ENCODE data around the gene FMNL2. TPM values are rescaled to one million over a fixed set of nuclear protein-coding genes. Genes with fewer than 3 reads are reported as not detected.

The FMNL2 gene
- total RNA-seq, 1 experiment from 2014 or later: 46.5 TPM

DNA sequence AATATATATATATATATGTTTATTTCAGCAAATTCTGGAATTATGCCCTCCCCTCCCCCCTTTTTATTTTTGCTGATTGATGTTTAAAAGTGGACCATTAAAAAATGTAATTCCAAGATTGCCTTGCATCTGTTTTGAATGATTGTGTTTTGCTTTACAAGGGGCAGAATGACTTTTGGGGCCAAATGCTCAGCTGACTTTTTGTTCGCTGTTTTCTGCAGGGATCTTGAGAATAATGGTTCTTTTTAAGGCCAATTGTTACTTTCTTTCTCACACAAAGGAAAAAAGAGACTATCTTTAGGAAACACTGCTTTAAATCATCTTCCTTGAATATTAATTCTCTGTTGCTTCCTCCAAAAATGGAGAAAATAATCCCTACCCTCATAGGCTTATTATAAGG, 95.9 kb downstream of the FMNL2 start:
- H3K27ac Mint-ChIP-seq (ENCODE audit: unreplicated experiment): no peak overlapping the region
- TF ChIP-seq, protein P1, sequence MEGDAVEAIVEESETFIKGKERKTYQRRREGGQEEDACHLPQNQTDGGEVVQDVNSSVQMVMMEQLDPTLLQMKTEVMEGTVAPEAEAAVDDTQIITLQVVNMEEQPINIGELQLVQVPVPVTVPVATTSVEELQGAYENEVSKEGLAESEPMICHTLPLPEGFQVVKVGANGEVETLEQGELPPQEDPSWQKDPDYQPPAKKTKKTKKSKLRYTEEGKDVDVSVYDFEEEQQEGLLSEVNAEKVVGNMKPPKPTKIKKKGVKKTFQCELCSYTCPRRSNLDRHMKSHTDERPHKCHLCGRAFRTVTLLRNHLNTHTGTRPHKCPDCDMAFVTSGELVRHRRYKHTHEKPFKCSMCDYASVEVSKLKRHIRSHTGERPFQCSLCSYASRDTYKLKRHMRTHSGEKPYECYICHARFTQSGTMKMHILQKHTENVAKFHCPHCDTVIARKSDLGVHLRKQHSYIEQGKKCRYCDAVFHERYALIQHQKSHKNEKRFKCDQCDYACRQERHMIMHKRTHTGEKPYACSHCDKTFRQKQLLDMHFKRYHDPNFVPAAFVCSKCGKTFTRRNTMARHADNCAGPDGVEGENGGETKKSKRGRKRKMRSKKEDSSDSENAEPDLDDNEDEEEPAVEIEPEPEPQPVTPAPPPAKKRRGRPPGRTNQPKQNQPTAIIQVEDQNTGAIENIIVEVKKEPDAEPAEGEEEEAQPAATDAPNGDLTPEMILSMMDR (IDR thresholded peaks at IDR 0.05; ENCODE audit: unreplicated experiment): no peak
- intact Hi-C loops (cut with micrococcal nuclease; ENCODE audit: unreplicated experiment): no loop called here
- CTCF ChIA-PET: no interaction called here
- BruUV-seq (replicated peaks): no TSS peak
- no peaks in the 10 kb centered on the region for H3K27me3 Mint-ChIP-seq (ENCODE audit: unreplicated experiment)
- DNase-seq: no peak
- H3K4me1 Mint-ChIP-seq (ENCODE audit: low read depth, unreplicated experiment): peaks cover 25% of the 10 kb centered on the region
- no peaks in the 10 kb centered on the region for H3K36me3 Mint-ChIP-seq (ENCODE audit: insufficient read depth, unreplicated experiment)
- no peaks in the 10 kb centered on the region for H3K9me3 Mint-ChIP-seq (ENCODE audit: low read depth, unreplicated experiment)
- no peak overlapping the region for H3K4me3 Mint-ChIP-seq (ENCODE audit: low read depth, unreplicated experiment)

DNA sequence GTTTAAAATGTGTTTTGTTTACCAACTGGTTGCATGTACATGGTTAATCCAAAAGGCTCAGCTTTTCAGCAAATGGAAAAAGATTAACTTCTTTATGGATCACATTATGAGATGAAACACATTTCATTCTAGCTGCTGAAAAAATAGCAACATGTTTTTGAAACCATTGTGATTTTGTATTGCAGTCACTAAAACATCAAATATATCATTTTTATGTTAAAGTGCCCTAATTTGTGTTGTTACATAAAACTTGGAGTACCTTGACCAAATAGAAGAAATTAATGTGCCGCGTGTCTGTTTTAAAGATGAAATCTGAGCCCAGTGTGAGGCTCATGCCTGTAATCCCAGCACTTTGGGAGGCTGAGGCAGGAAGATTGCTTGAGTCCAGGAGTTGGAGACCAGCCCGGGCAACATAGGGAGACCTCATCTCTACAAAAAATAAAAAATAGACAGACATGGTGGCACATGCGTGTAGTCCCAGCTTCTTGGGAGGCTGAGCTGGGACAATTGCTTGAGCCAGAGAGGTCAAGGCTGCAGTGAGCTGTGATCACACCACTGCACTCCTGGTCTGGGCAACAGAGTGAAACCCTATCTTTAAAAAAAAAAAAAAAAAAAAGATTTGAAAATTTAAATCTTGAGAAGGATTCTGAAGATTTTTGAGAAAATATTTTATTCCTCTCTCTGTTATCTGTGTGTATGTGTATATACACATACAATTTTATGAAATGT, 96.6 kb downstream of the FMNL2 start:
- TF ChIP-seq, protein P1 (IDR thresholded peaks at IDR 0.05; ENCODE audit: unreplicated experiment): no peak
- no peak overlapping the region for H3K4me3 Mint-ChIP-seq (ENCODE audit: low read depth, unreplicated experiment)
- peaks cover 21% of the 10 kb centered on the region for H3K4me1 Mint-ChIP-seq (ENCODE audit: low read depth, unreplicated experiment)
- H3K9me3 Mint-ChIP-seq (ENCODE audit: low read depth, unreplicated experiment): no peaks in the 10 kb centered on the region
- BruUV-seq (replicated peaks): no TSS peak
- H3K36me3 Mint-ChIP-seq (ENCODE audit: insufficient read depth, unreplicated experiment): no peaks in the 10 kb centered on the region
- DNase-seq: no peak
- CTCF ChIA-PET: interaction anchor here (0.6 kb wide), 1 partner anchor 40 kb away, joined by 8 read pairs; no protein-coding TSS in a partner anchor
- H3K27me3 Mint-ChIP-seq (ENCODE audit: unreplicated experiment): no peaks in the 10 kb centered on the region
- intact Hi-C loops (cut with micrococcal nuclease; ENCODE audit: unreplicated experiment): no loop called here
- no peak overlapping the region for H3K27ac Mint-ChIP-seq (ENCODE audit: unreplicated experiment)

DNA sequence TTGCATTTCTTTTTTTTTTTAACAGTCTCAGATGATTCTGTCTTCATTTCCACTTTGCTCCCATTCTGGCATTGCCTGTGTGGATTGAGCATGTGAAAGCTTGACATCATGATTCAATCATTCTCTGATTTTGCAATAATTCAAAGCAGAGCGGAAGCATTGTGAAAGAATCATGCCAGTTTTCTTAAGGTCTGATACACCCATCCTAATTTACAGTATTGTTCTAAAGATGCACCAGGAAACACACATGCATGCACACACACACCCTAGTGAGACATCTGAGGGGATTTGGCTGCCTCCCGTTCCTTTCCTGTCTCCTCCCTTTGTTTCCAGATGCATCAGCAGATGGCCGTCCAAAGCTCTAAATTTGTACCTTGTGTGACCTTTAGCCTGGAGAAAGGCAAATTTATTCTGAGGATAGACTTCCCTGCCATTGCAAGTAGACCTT, 97.3 kb downstream of the FMNL2 start:
- no TSS peak for BruUV-seq (replicated peaks)
- TF ChIP-seq, protein P1 (IDR thresholded peaks at IDR 0.05; ENCODE audit: unreplicated experiment): no peak
- Mint-ChIP-seq H3K36me3 (ENCODE audit: insufficient read depth, unreplicated experiment) (no peaks in the 10 kb centered on the region), H3K4me1 (ENCODE audit: low read depth, unreplicated experiment) (peaks cover 21% of the 10 kb centered on the region), H3K9me3 (ENCODE audit: low read depth, unreplicated experiment) (no peaks in the 10 kb centered on the region), H3K27me3 (ENCODE audit: unreplicated experiment) (no peaks in the 10 kb centered on the region), H3K27ac (ENCODE audit: unreplicated experiment) (no peak overlapping the region), H3K4me3 (ENCODE audit: low read depth, unreplicated experiment) (no peak overlapping the region)
- CTCF ChIA-PET: interaction anchor here (0.6 kb wide), 1 partner anchor 40 kb away, joined by 8 read pairs; no protein-coding TSS in a partner anchor
- no peak for DNase-seq
- intact Hi-C loops (cut with micrococcal nuclease; ENCODE audit: unreplicated experiment): no loop called here

DNA sequence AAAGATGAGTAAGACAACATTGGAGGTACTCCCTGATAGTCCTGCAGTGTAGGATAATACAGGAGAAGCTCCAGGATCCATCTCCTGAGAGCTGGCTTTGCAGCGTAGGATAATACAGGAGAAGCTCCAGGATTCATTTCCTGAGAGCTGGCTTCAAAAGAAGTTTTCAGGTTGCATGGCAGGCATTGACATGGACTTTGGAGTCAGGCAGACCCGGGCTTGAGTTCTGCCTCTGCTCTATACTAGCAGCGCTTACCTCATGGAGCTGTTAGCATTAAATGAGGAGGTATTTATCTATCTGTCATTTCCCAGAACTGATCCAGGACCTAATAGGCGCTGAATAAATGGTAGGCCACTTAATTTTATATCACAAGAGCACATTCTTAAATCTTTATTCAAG, 97.8 kb downstream of the FMNL2 start:
- peaks cover 20% of the 10 kb centered on the region for H3K4me1 Mint-ChIP-seq (ENCODE audit: low read depth, unreplicated experiment)
- no peaks in the 10 kb centered on the region for H3K9me3 Mint-ChIP-seq (ENCODE audit: low read depth, unreplicated experiment)
- intact Hi-C loops (cut with micrococcal nuclease; ENCODE audit: unreplicated experiment): no loop called here
- no peaks in the 10 kb centered on the region for H3K27me3 Mint-ChIP-seq (ENCODE audit: unreplicated experiment)
- no peaks in the 10 kb centered on the region for H3K36me3 Mint-ChIP-seq (ENCODE audit: insufficient read depth, unreplicated experiment)
- H3K27ac Mint-ChIP-seq (ENCODE audit: unreplicated experiment): no peak overlapping the region
- no peak overlapping the region for H3K4me3 Mint-ChIP-seq (ENCODE audit: low read depth, unreplicated experiment)
- CTCF ChIA-PET: no interaction called here
- TF ChIP-seq, protein P1 (IDR thresholded peaks at IDR 0.05; ENCODE audit: unreplicated experiment): no peak
- no TSS peak for BruUV-seq (replicated peaks)
- no peak for DNase-seq

Data from Calu3 (cell line).